PC-3 (cell line): ENCODE measurements around the gene SCN10A.

Experiments used
- EZH2 ChIP-seq: fragments of 300-600 bp; sonication (generic); IDR thresholded peaks from one replicate; pipeline ENCODE4 v1.6.1; 2017; ENCODE audit warnings: antibody characterized with exemption, mild to moderate bottlenecking, low read length; ENCODE audit not compliant: unreplicated experiment
- TF ChIP-seq, protein P1 (sequence below): fragments of 300-600 bp; sonication (generic); conservative IDR thresholded peaks from 2 replicates; pipeline ENCODE4 v1.5.1; 2017; ENCODE audit warnings: antibody characterized with exemption, low read depth, mild to moderate bottlenecking, low read length

DNA sequence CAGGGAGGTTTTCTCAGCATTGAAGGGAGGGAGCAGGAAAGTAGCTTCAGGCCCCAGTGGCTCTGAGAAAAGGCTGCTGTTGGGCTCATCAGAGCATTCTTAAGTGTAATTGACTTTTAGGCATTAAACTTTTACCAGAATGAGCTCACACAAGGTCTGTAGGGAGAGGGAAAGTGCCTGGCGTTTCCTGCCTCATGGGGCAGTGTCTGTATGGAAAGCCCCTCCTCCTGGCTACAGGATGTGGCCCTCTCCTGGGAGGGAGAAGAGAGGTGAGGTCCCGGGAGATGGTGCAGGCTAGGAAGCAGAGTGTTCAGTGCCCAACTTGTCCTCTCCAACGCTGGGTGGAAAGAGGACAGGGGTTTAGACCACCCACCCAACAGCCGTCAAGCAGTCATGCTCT is 21.3 kb upstream of the SCN10A start:
- TF ChIP-seq, protein P1, sequence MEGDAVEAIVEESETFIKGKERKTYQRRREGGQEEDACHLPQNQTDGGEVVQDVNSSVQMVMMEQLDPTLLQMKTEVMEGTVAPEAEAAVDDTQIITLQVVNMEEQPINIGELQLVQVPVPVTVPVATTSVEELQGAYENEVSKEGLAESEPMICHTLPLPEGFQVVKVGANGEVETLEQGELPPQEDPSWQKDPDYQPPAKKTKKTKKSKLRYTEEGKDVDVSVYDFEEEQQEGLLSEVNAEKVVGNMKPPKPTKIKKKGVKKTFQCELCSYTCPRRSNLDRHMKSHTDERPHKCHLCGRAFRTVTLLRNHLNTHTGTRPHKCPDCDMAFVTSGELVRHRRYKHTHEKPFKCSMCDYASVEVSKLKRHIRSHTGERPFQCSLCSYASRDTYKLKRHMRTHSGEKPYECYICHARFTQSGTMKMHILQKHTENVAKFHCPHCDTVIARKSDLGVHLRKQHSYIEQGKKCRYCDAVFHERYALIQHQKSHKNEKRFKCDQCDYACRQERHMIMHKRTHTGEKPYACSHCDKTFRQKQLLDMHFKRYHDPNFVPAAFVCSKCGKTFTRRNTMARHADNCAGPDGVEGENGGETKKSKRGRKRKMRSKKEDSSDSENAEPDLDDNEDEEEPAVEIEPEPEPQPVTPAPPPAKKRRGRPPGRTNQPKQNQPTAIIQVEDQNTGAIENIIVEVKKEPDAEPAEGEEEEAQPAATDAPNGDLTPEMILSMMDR, result no peak
- TF ChIP-seq EZH2, result no peak
